Astrocyte of the cerebellum (primary cell): ENCODE results near the gene LSMEM2.

Source experiments
- DNase-seq: peaks from one replicate; pipeline ENCODE4 v3.0.0-alpha.2; 2011; ENCODE audit warnings: low read depth
- H3K4me3 ChIP-seq: 2 replicates; pipeline ENCODE4 v1.5.1; 2011; ENCODE audit warnings: mild to moderate bottlenecking, low read depth, low read length, moderate library complexity
- CTCF ChIP-seq: IDR thresholded peaks from 2 replicates; pipeline ENCODE4 v1.5.1; 2012; ENCODE audit warnings: low read length, low read depth, moderate library complexity, mild to moderate bottlenecking; ENCODE audit errors: missing control alignments
- in situ Hi-C: cut with HindIII; loops from 2 replicates; pipeline ENCODE4 v1.10.0; 2017; ENCODE audit warnings: low sequenced_read_pairs

The LSMEM2 gene

GRCh38 chr3:50294089-50294488 lies 15.2 kb downstream of the LSMEM2 start:
- no peak for DNase-seq
- TF ChIP-seq CTCF, result no peak
- H3K4me3 ChIP-seq, result no peak overlapping the region
- in situ Hi-C loops, result no loop called here

GRCh38 chr3:50294492-50295403 lies 15.9 kb downstream of the LSMEM2 start:
- in situ Hi-C loops, result no loop called here
- DNase-seq, result no peak
- no peak for TF ChIP-seq CTCF
- H3K4me3 ChIP-seq, result no peak overlapping the region

GRCh38 chr3:50295553-50296431 lies 16.9 kb downstream of the LSMEM2 start:
- TF ChIP-seq CTCF, result no peak
- no peak for DNase-seq
- H3K4me3 ChIP-seq, result no peak overlapping the region
- in situ Hi-C loops, result no loop called here

GRCh38 chr3:50296721-50297383 lies 18.0 kb downstream of the LSMEM2 start:
- in situ Hi-C loops, result no loop called here
- DNase-seq, result no peak
- no peak overlapping the region for H3K4me3 ChIP-seq
- TF ChIP-seq CTCF, result no peak

- H3K4me3 ChIP-seq, result no peak overlapping the region
- no peak for TF ChIP-seq CTCF
- in situ Hi-C loops, result no loop called here
- no peak for DNase-seq
Measured at GRCh38 chr3:50297384-50297775, 18.5 kb downstream of the LSMEM2 start.
